Effector CD4-positive, alpha-beta T cell (primary cell): ENCODE data around the gene MRPS34.
A peak's percentile ranks its signal among the peaks of the same experiment; 100 is the strongest.

Experiments
- DNase-seq: peaks from one replicate; pipeline ENCODE4 v3.0.0-alpha.2; 2020

The MRPS34 gene

GRCh38 chr16:1794221-1794871 is 21.4 kb upstream of the MRPS34 start:
- DNase-seq: no peak

GRCh38 chr16:1793578-1794220 is 20.8 kb upstream of the MRPS34 start, which contains the start of gene IGFALS:
IGFALS (minus strand) TSS chr16:1793705; CDS start chr16:1793652, 53 bp downstream.
- DNase-seq: no peak

- no peak for DNase-seq
Measured at GRCh38 chr16:1792836-1793577, 20.1 kb upstream of the MRPS34 start.

- DNase-seq: no peak
Measured at GRCh38 chr16:1791943-1792812, 19.2 kb upstream of the MRPS34 start.

- DNase-seq: no peak
Measured at GRCh38 chr16:1791256-1791942, 18.5 kb upstream of the MRPS34 start.

- DNase-seq: no peak
Measured at GRCh38 chr16:1790611-1791255, 17.8 kb upstream of the MRPS34 start.

DNA sequence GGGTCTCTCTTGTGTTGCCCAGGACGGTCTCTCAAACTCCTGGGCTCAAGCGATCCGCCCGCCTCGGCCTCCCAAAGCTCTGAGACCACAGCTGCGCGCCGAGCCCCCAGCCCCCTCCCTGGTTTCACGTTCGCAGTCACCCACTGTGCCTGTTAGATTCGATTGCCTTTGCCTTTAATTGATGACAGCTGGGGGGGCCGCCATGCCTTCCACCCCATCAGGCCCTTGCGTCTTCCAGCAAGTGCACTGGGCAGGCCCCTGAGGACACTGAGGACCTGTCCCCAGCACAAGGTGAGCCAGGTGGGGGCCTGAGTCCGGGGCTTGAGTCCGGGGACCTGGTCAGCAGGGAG is 17.3 kb upstream of the MRPS34 start:
- no peak for DNase-seq

DNA sequence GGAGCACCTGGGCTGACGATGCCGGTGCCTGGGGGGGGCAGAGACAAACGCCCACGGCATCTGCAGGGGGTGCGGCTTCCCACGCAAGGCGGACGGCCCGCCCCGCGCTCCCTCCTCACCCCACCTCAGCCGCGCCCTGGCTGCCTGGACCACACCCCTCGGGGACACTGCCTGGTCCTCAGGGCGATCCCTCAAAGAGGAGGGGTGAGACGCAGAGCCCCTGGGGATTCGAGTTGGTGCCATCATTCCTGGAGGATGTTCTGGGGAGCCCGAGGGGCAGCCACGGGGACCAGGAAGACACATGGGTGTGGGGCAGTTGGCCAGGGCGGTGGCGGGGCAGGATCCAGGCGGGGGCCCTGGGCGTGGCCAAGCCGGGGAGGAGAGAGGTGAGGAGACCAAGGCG is 16.7 kb upstream of the MRPS34 start:
- no peak for DNase-seq

DNA sequence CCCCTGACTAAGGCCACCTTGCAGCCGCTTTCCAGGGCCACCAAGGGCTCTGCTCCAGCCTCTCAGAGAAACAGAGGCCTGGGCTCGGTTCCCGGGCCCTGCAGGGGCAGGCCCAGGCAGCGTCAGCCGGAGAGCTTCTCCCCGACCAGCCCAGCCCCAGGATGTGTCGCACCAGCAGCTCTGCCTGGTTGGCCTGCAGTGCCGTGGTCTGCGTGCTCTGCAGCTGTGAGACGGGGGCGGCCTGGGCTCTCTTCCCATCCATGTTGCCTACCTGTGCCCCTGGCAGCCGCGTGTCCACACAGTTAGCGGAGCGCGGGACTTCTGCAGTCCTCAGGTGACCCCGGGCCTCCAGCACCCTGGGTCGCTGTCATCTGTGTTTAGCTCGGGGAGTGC is 15.8 kb upstream of the MRPS34 start:
- no peak for DNase-seq

DNA sequence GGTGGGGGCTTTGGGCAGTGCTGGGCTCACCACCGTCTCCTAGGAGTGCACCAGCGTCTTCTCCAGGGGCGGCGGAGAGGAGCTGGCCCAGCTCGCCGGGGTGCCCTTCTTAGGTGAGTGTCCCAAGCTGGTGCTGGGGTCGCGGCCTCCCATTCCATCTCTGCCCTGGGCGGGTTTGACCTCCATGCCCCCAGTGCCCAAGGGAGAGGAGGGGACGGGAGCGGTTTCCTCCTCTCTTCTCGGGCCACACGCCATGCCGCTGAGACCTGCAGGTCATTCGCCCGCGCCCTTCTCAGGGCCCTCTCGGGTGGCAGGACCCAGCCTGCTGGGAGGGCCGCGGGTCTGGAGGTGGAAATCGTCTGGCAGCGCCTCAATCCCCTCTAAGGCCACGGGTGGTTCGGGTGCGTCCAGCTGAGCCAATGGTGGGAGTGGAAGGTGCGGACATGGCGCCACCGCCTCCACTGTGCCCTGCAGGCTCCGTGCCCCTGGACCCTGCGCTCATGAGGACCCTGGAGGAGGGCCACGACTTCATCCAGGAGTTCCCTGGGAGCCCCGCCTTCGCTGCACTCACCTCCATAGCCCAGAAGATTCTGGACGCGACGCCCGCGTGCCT is 15.3 kb upstream of the MRPS34 start:
- no peak for DNase-seq

DNA sequence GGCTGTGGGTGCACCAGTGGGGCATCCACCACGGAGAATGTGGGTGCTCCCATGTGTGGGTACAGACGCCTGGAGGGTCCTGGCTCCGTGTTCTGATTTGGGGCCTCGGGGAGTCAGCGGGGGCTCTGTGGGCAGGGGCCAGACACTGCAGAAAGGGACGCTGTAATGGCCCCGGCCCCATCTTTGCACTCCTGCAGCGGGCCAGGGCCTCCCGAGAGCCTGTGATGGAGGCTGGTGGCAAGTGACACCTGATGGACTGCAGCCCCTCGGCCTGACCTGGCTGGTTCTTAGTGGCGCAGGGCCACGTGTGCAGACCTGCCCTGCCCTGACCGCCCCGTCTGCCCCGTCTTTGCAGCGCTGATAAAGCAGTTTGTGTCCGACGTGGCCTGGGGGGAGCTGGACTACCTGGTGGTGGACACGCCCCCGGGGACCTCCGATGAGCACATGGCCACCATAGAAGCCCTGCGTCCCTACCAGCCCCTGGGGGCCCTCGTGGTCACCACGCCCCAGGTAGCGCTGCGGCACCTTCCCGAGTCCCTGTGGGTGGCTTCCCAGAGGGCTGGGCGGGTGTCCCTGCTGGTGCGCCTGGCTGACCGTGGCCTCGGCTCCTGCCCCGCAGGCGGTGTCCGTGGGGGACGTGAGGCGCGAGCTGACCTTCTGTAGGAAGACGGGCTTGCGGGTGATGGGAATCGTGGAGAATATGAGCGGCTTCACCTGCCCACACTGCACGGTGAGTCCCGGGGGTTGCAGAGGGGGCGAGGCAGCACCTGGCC is 14.6 kb upstream of the MRPS34 start:
- DNase-seq: no peak

DNA sequence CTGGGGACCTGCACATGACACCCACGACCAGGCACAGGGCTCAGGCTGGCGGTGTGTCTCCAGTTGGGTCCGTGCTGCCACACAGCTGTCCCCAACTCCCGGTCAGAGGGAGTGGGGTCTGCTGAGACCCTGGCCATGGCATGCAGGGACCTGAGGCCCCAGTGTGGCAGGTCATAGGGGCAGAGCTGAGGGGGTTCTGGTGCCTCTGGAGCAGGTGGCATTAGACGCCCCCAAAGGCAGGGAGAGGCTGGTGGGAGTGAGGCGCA is 14.1 kb upstream of the MRPS34 start:
- DNase-seq: no peak

DNA sequence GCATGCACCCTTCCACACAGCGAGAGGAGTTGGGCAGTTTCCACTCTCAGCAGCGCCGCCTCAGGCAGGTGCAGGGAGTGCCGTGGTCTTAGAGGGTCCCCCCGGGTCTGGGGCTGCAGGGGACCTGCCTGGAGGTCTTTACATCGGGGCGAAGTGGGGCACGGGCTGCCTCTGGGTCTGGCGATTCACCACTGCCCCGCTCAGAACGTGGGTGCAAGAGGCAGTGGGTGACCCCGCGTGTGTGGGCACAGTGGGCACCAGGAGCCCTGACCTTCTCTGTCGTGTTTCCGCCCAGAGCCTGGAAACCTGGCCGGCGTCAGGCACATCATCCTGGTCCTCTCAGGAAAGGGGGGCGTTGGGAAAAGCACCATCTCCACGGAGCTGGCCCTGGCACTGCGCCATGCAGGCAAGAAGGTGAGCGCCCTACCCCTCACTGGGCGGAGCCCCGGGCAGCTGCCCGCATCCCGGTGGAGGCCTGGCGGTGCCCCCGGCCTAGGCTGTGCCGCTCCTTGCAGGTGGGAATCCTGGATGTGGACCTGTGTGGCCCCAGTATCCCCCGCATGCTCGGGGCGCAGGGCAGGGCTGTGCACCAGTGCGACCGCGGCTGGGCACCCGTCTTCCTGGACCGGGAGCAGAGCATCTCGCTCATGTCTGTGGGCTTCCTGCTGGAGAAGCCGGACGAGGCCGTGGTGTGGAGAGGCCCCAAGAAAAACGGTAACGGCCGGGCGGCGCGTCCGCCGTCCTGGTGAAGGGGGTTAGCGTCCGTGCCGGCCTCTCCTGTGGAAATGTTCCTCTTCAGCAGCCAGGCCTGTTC is 13.5 kb upstream of the MRPS34 start:
- DNase-seq: no peak

GRCh38 chr16:1785846-1786170 is 12.9 kb upstream of the MRPS34 start:
- DNase-seq: no peak

DNA sequence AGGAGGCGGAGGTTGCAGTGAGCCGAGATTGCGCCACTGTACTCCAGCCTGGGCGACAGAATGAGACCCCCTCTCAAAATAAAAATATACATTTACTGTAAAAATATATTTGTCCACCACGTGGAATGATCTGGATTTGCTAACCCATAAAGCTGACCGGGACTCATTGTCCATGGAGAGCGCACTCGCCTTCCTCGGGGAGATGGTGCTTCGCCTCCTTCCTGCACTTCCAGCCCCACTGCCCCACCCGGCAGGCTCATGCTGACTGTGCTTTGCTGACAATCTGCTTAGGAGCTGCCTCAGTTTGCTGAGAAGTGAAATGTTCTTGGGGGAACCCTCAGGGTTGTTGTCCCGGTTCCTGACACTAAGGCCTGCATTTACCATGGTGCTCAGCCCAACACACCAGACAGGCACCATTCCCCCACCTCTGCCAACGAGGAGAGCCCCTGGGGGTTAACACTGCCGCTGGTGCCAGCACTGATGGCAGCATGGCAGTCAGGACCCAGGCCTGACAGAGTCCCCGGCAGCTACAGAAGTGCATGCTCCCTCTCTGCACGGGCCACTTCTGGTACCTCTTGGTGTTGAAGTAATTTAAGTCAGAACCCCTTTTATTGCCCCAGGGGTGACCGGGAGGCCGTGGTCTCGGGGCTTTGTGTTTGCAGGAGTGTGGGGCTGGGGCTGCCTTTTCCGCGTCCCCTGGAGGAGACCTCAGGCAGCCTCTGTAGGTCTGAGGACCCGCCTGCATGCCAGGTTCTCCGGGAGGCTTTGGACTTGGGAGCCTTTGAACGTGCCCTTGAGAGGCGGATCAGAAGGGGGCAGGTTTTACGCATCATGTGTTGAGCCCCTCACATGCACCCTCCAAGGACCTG is 12.3 kb upstream of the MRPS34 start:
- DNase-seq: no peak

DNA sequence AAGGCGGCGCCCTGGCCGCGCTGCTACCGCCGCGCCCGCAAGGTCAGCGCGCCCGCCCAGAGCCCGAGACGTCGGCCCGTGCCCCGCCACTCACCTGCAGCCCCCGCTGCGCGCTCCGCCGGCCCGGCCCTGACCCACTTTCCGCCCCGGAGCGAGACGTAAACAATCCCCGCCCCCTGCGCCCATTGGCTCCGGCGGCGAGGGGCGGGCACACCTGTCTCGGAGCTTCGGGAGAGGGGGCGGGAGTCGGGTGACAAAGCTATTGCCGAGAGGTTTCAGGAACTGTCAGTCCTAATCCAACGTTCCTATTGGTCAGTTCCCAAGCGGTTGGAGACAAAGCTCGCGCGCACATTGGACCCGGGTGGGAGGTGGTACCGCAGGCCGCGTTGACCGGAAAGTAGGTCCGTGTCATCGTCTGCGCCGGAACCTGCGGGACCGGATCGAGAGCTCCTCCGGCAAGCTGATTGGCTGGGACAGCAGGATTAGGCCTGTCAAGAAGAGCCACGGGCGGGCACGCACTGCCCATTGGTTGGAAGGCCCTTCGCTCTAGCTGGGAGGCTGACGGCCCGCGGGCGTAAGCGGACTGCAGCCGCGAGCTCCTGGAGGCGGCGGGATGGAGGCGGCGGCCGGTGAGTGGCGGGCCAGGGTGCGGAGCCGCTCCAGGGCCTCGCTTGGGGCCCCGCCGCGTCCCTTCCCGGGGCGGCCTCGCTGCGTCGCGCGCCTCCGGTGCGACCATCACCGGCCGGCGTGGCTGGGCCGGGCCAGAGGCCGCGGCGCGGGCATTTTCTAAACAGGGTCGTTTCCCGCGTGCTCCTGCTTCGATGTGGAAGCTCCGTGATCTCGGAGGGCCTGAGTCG is 9.7 kb upstream of the MRPS34 start, which contains the start of the genes NUBP2 and SPSB3:
NUBP2 (plus strand) TSS at position 553 of the 857 bp plus-strand sequence; CDS start at position 614, 61 bp downstream.
SPSB3 (minus strand) TSS at position 164 of the 857 bp plus-strand sequence. CDS start 1,088 bp downstream, outside the sequence.
- DNase-seq: peak; percentile 98

DNA sequence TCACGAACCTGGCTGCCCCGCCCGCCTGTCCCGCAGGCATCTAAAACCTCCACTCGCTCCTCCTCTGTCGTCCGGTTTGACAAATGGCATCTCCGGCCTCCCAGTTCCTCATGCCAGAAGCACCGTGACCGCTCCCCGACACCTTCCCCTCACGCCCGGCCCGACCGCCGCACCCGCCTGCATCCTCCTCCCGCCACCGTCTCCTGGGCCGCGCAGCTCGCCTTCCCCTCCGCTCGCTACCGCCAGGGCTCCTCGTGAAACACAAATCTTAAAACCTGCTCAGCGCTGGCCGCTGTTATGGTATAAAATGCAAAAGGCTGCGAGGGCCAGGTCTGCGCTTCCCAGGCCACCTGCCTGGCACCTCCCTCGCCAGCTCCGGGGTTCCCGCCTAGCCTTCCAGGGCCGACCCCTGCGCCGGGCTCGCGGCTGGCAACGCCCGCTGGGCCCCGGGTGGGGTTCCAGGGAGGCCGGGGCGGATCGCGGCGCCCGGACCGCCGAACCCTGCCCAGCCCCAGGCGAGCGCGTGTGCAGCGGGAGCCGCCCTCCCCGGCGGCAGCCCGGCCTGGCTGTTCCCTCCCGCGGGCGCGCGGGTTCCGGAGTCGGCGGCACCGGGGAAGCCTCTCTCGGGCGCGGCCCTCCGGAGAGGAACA is 8.9 kb upstream of the MRPS34 start:
- DNase-seq: peak; percentile 30
